ENCODE data around the gene FBRSL1.

The FBRSL1 gene

GRCh38 chr12:132541200-132541599 is 51.2 kb downstream of the FBRSL1 start:
- no peak for DNase-seq (ENCODE audit: low read depth in 2 of 2)

- DNase-seq (ENCODE audit: low read depth in 2 of 2) = no peak
Measured at GRCh38 chr12:132541996-132542395, 52.0 kb downstream of the FBRSL1 start.

- no peak for DNase-seq (ENCODE audit: low read depth in 2 of 2)
Measured at GRCh38 chr12:132542661-132543060, 52.7 kb downstream of the FBRSL1 start.

GRCh38 chr12:132543298-132544079 is 53.5 kb downstream of the FBRSL1 start:
- DNase-seq (ENCODE audit: low read depth in 2 of 2) = no peak

- DNase-seq (ENCODE audit: low read depth in 2 of 2) = no peak
Measured at GRCh38 chr12:132544080-132544397, 54.1 kb downstream of the FBRSL1 start.

- no peak for DNase-seq (ENCODE audit: low read depth in 2 of 2)
Measured at GRCh38 chr12:132544498-132544897, 54.5 kb downstream of the FBRSL1 start.

- DNase-seq (ENCODE audit: low read depth in 2 of 2) = no peak
Measured at GRCh38 chr12:132545164-132545953, 55.4 kb downstream of the FBRSL1 start.

GRCh38 chr12:132545955-132546354 is 56.0 kb downstream of the FBRSL1 start:
- DNase-seq (ENCODE audit: low read depth in 2 of 2) = no peak

- DNase-seq (ENCODE audit: low read depth in 2 of 2) = no peak
Measured at GRCh38 chr12:132546647-132547046, 56.7 kb downstream of the FBRSL1 start.

GRCh38 chr12:132547205-132547740 is 57.3 kb downstream of the FBRSL1 start:
- no peak for DNase-seq (ENCODE audit: low read depth in 2 of 2)

- no peak for DNase-seq (ENCODE audit: low read depth in 2 of 2)
Measured at GRCh38 chr12:132548430-132549058, 58.6 kb downstream of the FBRSL1 start.

GRCh38 chr12:132549059-132549458 is 59.1 kb downstream of the FBRSL1 start:
- DNase-seq (ENCODE audit: low read depth in 2 of 2) = no peak

- no peak for DNase-seq (ENCODE audit: low read depth in 2 of 2)
Measured at GRCh38 chr12:132550014-132550802, 60.3 kb downstream of the FBRSL1 start.

- no peak for DNase-seq (ENCODE audit: low read depth in 2 of 2)
Measured at GRCh38 chr12:132550830-132551640, 61.1 kb downstream of the FBRSL1 start.

- DNase-seq (ENCODE audit: low read depth in 2 of 2) = no peak
Measured at GRCh38 chr12:132551641-132552031, 61.7 kb downstream of the FBRSL1 start.

GRCh38 chr12:132554845-132555630 is 65.1 kb downstream of the FBRSL1 start:
- DNase-seq (ENCODE audit: low read depth in 2 of 2) = no peak

GRCh38 chr12:132555686-132556085 is 65.7 kb downstream of the FBRSL1 start:
- DNase-seq (ENCODE audit: low read depth in 2 of 2) = no peak

- no peak for DNase-seq (ENCODE audit: low read depth in 2 of 2)
Measured at GRCh38 chr12:132556216-132556615, 66.3 kb downstream of the FBRSL1 start.

- no peak for DNase-seq (ENCODE audit: low read depth in 2 of 2)
Measured at GRCh38 chr12:132556801-132557200, 66.8 kb downstream of the FBRSL1 start.
